Endothelial cell of umbilical vein (primary cell): ENCODE data around the gene MROH8.

ENCODE experiments used
- EZH2 ChIP-seq: IDR thresholded peaks from 2 replicates; pipeline ENCODE4 v1.6.1; 2012; ENCODE audit warnings: borderline replicate concordance, low read depth, mild to moderate bottlenecking, moderate library complexity, low read length, inconsistent platforms; ENCODE audit not compliant: severe bottlenecking
- JUN ChIP-seq: IDR thresholded peaks from 2 replicates; pipeline ENCODE4 v1.6.1; 2011; ENCODE audit warnings: borderline replicate concordance, low read depth; ENCODE audit not compliant: insufficient read length, insufficient read depth
- POLR2AphosphoS5 ChIP-seq: IDR thresholded peaks from 2 replicates; pipeline ENCODE4 v1.6.1; 2012; ENCODE audit warnings: low read depth, mild to moderate bottlenecking, control low read depth, low read length, moderate library complexity; ENCODE audit not compliant: insufficient read depth
- TF ChIP-seq, protein P1 (sequence below), 2 donors: IDR thresholded peaks; 1 replicate in 1 of 2; 2 replicates in 1 of 2; pipeline ENCODE4 v1.5.1; 2011; ENCODE audit warnings: low read length in 2 of 2, mild to moderate bottlenecking in 2 of 2, moderate library complexity in 2 of 2, control low read depth in 1 of 2, inconsistent platforms in 1 of 2, low read depth in 1 of 2; ENCODE audit not compliant: insufficient read depth in 1 of 2; ENCODE audit errors: extremely low read depth in 1 of 2

DNA sequence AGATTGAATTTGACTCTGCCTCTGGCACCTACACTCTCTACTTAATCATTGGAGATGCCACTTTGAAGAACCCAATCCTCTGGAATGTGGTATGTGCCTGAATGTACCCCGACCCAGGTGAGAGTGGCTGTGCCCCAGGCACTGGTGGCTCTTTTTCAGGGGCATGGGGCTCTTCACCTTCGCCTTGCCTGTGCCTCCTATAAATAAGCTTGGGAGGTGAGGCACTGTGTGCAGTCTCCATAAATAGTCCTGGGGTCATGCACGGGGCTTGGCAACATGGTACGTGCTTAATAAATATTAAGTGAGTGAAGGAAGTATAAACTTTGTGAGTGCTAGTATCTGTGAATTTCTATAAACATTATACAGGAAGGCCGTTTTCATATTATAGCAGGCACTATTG, 49.3 kb upstream of the MROH8 start:
- TF ChIP-seq, protein P1, sequence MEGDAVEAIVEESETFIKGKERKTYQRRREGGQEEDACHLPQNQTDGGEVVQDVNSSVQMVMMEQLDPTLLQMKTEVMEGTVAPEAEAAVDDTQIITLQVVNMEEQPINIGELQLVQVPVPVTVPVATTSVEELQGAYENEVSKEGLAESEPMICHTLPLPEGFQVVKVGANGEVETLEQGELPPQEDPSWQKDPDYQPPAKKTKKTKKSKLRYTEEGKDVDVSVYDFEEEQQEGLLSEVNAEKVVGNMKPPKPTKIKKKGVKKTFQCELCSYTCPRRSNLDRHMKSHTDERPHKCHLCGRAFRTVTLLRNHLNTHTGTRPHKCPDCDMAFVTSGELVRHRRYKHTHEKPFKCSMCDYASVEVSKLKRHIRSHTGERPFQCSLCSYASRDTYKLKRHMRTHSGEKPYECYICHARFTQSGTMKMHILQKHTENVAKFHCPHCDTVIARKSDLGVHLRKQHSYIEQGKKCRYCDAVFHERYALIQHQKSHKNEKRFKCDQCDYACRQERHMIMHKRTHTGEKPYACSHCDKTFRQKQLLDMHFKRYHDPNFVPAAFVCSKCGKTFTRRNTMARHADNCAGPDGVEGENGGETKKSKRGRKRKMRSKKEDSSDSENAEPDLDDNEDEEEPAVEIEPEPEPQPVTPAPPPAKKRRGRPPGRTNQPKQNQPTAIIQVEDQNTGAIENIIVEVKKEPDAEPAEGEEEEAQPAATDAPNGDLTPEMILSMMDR (IDR thresholded peaks at IDR 0.05; ENCODE audit: extremely low read depth in 1 of 2, insufficient read depth in 1 of 2, low read depth in 1 of 2, low read length in 2 of 2): no peak
- TF ChIP-seq EZH2 (no peak), JUN (no peak), POLR2AphosphoS5 (no peak)
